GM18499 (cell line): ENCODE results near the gene LDLRAD4.
"Not testable (repeated sequence)": the region's sequence is repeated elsewhere in the genome, so short reads cannot be mapped to it uniquely, and the experiment has no call there.

Source experiments
- ATAC-seq: cut with Tn5 transposase; IDR thresholded peaks from one replicate; pipeline ENCODE4 v1.9.1; 2021; ENCODE audit warnings: moderate number of reproducible peaks; ENCODE audit not compliant: insufficient read depth, unreplicated experiment

LDLRAD4 gene

DNA sequence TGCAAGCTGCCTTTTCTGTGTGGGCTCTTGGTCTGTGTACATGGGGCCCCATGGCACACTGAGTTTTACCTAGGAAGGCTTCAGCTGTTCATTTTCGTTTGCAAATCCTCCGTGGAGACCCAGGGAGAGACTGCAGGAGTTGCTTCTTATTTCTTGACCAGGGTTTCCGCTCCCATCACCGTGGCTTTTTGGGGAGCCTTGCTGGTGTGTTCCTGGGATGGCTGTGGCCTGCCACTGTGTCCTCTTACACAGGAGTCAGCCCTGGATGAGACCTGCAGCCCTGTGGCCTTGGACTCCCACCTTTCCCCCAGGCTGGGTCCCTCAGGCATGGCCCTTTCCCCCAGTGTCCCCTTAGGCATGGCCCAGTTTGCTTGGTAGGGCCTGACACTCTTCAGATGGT is 370.8 kb downstream of the LDLRAD4 start:
- no peak for ATAC-seq

DNA sequence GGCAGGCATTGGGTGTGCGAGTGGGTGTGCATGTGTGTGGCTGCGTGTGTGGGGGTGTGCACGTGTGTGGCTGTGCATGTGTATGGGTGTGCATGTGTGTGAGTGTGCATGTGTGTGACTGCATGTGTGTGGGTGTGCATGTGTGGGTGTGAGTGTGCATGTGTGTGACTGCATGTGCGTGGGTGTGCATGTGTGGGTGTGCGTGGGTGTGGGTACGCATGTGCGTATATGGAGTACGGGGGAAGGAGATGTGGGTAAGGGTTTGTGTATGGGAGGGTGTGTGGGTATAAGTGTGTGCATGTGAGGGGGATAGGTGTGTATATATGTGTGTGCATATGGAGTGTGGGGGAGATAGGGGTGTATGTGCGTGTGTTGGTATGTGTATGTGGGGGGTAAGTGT is 371.4 kb downstream of the LDLRAD4 start:
- ATAC-seq = no peak

DNA sequence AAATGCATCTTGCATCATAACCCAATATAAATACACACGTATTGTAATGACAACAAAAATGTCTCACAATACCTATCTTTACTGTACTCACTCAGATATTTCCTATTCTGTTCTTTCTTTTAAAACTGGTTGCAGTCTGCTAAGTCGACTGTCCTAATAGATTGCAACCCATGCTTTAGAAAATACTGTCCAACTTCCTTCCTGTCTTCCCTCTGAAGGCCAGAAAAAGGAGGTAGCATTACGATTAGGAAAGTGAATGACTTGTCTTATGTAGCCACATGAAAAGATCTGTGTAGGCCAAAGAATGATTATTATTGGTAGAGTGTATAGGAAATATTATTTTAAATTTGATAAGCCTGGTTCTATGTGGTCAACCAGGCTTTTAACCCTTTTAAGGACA is 373.7 kb downstream of the LDLRAD4 start:
- ATAC-seq = no peak

DNA sequence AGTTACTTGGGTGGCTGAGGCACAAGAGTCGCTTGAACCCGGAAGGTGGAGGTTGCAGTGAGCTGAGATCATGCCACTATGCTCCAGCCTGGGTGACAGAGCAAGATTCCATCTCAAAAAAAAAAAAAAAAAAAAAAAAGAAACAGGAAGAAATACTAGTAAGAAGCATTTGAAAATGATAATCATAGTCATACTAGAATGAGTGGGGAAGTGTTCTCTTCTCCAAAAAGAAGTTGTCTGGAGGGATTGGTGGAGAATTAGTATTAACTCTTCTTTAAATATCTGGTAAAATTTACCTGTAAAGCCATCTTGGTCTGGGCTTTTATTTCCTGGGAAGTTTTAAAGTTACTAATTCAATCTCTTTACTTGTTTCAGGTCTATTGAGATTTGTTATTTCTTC is 376.0 kb downstream of the LDLRAD4 start:
- no peak for ATAC-seq

DNA sequence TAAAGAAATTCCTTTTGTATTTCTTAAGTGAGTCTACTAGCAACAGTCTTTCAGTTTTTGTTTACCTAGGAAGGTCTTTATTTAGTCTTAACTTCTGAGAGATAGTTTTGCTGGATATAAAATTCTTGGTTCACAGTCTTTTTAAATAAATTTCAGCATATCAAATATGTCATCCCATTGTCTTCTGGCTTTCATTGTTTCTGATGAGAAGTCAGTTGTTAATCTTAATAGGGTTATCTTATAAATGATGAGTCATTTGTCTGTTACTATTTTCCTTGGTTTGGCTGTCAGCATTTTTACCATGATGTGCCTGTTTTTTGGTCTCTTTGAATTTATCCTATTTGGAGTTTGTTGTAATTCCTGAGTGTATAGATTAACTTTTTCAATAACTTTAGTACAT is 378.5 kb downstream of the LDLRAD4 start:
- no peak for ATAC-seq

DNA sequence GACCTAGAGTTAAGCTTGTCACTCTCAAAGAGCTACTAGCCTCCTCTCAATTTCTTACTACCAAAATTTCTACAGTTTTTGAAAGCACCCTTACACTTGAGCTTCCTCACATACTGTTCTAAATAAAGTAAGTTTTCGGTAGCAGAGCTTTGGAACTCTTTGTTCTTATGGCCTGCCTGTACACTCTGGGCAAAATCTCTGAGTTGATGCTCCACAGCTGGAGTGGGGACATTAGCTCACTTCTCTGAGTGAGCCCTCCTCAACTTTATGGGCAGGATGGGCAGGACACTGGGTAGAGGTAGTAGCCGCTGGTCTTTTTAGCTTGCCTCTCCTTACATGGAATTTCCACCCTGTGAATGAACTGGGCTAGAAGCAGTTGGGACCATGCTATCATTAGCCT is 380.0 kb downstream of the LDLRAD4 start:
- no peak for ATAC-seq

DNA sequence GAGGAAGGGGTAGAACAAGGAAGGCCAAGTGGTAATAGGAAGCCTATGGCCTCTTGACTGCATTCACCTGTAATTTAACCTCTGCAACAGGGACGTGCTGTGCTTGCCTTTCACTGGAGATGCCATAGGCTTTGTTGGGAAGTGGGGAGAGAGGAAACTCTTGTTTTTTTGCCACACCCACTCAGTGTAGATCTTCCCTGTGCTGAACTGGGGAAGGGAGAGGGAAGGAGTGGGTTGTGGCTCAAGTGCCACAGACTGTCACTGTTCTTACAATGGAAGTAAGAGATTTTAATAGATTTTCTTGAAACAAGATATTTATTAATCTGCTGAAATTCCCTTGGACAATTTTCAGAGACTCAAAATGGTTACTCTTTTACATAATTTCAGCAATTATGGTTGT is 380.5 kb downstream of the LDLRAD4 start:
- ATAC-seq = no peak

DNA sequence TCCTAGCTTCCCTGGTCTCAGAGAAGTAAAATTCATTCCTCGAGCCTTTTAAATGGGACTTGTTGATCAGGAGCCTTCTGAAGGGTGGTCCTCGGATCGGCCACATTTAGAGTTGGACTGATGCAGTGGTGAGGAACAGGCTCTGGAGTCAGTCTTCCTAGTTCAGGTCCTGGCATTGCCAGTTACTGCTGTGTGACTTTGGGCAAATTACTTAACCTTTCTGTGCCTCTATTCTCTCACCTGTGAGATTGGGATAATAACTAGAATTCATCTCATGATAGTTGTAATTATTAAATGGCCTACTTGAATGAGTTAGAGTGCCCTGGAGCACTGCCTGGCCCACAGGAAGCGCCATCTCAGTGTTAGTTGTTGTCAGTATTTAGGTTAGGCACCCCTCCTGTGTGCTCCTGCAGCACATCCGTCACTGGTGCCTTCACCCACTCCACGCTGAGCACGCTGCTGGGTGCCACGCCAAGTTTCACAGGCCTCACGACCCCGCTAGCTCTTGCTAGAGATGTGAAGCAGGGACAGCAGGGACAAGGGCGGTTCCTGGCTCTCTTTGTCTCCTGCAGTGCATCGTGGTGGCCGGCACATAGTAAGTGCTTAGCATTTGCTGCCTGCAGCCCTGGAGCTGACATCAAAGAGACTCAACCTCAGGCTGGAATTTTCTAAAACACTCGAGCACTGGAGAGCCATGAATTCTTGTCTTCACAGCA is 384.9 kb downstream of the LDLRAD4 start:
- ATAC-seq = no peak

DNA sequence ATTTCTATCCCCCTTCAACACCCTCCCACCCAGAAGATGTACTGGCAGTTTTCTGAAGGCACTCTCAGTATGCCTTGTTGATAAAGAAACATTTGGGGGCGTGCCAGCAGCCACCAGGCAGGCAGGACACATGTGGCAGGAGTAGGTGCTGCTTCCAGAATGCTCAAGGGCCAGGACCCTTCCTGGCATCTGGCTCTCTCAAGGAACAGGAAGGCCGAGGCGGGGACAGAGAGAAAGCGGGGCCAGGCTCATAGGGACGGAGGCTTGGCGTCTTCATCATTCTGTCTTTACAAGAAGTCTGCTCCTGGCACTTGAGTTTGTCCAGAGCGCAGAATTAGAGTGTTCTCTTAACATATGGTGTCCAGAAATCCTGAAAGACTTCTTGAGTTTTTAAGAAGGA is 386.2 kb downstream of the LDLRAD4 start:
- no peak for ATAC-seq

DNA sequence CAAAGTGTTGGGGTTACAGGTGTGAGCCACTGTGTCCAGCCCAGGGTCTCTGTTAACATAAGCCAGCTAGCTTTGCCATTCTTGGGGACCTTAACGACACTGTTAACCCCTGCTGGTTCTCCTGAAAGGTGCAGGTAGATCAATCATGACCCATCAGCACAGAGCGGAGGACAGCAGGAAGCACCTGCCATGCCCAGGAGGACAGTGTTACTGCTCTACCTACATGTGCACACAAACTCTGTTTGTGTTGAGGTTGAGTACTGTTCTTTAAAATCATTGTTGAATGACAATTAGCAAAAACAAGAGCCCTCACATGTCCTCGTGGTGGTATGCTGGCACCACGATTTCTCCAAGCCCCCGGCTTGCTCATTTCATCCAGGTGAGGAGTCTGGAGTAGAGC is 386.9 kb downstream of the LDLRAD4 start:
- ATAC-seq = no peak

DNA sequence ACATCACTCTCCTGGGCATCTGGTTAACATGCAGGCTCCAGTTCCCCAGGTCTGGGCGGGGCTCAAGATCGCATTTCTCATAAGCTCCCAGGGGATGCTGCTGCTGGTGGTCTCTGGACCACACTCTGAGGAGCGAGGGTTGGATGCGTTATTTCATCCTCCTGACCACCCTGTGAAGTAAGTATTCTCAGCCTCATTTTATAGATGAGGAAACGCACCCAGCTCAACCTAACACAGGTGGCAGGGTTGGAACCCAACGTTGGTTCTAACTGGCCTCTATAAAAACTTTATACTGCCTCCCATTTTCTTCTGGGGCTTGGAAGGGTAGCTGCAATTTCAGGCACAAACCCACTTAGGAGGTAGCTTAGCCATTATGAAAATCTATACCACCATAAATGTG is 387.3 kb downstream of the LDLRAD4 start:
- ATAC-seq = no peak

DNA sequence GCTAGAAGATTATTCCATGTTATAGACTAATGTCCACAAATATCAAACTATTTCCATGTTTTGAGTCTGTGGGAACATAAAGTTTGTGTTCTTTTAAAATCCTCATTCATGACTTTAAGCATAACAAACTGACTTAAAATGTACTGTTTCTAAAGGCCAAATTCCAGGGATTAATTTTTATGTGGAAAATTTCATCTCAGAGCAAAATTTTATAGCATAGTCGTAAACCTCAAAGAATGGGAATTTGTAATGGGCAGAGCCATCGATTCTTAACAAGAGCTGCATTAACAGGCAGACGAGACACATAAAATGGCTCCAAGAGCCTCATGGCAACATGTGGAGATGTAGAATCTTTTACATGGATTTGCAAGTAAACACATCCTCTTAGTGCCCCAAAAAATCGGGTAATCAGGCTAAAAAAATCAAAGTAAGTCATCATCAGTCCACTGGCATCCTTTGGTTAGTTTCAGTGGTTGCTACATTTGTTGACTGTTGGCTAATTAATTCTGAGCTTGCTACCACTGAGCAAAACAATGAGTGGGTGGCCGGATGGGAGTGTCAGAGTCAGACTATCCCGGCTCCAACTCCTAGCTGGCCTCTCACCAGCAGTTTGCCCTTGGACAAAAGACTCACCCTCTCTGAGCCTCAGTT is 388.2 kb downstream of the LDLRAD4 start:
- ATAC-seq = no peak

DNA sequence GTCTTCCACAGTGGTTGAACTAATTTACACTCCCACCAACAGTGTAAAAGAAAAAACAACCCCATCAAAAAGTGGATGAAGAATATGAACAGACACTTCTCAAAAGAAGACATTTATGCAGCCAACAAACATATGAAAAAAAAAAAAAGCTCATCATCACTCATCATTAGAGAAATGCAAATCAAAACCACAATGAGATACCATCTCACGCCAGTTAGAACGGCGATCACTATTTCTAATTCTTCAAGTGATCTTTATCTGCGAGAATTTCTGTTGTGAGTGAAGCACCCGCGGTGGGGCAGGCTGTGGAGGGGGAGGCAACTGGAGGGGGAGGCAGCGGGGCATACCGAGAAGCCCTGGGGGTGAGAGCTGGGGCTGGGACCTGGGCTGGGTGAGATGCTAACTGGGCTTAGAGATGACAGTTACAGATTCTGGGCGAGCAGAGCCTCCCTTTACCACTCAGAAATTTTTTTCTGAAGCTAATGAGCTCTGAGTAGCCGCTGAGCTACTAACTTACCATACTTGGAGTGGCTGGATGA is 389.5 kb downstream of the LDLRAD4 start:
- ATAC-seq = not testable (repeated sequence)

DNA sequence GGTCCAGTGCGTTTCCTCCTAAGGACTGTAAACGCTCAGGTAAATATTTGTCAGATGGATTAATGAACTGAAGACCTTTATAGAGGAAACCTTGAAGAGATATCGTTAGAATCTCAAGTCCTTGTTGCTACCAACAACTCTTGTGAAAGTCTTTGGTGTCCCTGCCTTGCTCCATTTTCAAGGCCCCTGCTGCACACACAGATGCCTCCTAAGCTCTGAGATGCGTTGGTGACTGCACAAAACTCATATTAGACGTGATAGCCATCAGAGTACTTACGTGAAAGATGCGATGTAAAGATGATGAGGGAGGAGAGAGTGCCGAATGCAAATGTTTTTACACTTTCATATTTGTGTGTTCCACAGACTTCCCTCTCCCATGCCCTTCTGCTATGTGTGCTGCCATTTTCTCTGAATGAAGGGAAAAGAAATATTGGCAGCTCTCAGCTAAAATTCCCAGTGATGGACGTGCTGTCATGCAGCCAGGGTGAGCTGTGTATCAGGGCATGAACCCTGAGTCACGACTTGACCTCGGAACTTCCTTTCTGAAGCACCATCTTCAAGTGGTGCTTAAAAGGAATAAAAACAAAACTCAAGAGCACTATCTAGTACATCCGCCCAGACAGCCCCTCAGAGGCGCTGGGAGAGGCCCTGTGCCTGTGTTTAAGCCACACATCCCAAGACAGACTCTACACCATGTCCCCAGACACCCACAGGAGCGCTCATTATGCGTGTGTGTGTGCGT is 390.4 kb downstream of the LDLRAD4 start:
- no peak for ATAC-seq

DNA sequence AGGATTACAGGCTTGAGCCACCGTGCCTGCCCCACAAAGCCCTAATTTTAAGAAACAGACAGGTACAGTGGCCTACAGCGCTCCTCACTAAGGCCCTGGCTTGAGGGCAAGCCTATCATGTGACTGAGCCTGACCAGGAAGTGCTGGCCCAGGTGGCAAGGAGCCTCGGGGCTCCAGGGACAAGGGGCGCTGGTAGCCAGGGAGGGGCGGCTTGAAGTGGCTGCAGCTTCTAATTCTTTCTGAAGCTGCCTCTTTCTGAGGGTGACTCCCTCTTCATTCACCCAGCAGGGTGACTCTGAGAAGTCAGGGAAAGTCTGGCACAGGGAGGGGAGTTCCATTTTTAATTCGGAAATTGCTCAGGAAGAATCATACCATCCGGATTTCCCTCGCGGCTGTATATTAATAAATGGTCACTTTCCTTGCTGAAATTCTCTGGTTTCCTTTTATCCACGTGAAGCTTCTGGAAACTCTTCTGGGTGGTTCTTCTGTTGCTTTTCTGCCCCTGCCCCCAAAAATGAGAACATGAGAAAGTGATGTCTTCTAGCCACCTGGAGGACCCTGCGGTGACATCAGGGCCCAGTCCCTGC is 392.1 kb downstream of the LDLRAD4 start:
- ATAC-seq = no peak

DNA sequence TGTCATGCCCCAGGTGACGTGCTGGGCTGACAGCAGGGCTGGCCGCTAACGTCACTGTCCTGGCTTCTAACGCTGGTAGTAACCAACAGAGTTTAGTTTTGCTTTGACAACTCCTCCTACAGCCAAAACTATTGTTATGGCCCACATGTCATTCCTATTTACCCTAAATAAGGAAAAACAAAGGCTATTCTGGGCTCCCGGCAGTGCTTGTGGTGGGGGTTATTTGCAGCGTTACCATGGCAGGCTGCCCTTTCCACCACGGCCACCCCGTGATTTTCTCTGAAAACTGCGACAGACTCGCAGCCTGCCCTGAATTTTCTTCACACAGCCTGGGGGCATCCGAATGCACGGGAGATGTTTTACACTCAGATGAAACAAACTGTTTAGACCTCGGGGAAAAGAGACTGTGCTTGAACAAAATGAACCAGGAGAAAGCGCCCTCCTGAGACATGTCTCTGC is 392.6 kb downstream of the LDLRAD4 start:
- ATAC-seq = no peak

DNA sequence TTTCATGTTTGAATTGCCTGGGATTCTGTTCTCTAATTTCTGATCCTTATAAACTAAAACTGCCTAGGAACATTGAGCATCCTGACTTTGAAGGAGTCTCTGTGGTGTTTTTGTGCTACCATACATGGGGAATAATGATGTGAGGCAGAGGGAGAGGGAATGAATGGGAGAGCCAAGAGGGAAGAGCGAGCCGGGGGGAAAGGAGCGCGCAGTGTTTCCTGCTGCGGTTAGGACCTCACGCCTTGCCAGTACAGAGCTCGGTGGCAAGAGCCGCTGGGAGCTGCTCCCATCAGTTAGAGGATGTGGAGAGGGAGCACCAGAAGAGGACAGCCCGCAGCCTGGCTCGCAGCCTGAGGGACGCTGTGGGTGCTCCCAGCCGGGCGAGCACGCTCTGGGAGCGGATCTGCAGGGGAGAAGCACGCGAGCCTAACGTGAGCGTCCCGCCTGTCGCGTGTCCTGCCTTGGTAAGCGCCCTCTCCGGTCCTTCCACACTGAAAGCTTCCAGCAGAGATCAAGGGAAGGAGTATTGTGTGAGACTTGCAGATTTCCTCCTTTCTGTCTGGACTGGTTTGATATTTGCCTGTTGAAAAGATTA is 393.1 kb downstream of the LDLRAD4 start:
- ATAC-seq = no peak

DNA sequence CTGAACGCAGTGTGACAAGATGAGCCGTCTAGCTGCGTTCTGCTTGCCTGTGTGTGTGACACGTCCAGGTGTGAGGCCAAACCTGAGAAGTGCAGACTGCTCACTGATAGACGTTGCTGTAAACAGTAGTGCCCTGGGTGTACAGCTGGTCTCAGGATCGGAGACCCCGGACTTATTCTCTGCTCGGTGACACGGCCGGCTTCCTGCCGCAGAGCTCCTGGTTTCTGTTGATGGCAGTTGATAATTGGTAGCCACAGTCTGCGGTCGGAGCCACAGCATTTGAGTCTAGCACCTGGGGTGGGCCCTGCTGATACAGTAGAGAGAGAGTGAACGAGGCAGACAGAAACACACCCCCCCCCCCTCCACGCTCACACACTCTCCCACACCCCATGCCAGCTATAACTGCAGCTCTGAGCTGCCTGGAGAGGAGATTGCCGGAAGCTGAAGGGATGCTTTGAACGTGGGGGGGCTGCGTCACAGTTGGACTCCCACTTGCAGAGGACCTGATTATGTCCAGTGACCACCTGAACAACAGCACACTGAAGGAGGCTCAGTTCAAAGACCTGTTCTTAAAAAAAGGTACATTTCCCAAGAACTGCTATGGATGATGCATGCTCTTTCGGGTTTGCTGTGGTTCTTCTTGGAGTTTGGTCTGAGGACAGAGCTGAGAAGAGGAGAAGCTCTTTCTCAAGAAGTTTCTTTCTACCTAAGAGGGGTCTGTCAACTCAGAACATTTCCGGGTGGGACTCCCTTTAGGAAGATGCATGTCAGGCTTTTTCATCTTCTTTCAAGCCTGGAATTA is 393.8 kb downstream of the LDLRAD4 start:
- peak; percentile 40 for ATAC-seq

DNA sequence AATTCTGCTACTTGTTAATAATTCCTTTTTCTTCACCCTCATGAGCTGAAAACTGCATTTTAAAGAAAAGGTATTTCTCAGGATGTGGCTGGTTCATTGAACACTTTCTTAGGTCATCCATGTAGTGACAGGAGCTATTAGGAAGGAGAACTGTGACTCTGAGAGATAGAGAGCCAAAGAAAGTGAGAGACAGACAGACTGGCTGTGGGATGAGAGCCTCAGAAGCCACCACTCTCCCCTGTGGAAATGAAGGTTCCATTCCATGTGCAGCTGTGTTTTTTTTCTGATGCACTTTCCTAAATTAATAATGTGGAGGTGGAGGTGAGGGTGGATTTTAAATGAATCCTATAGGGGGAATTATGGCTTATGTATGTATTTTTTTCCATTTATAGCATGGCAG is 394.5 kb downstream of the LDLRAD4 start:
- ATAC-seq = no peak
